Central memory CD8-positive, alpha-beta T cell (primary cell): ENCODE measurements around the gene WNT3A.
A peak's percentile ranks its signal among the peaks of the same experiment; 100 is the strongest.

Experiments
- ATAC-seq: fragments of 150-1000 bp; cut with Tn5 transposase; replicated peaks from 2 replicates; pipeline ENCODE4 v1.10.0; 2022; ENCODE audit warnings: mild to moderate bottlenecking, moderate FRiP score, moderate number of reproducible peaks; ENCODE audit not compliant: poor library complexity, severe bottlenecking; ENCODE audit errors: extremely low read depth
- DNase-seq, 2 donors: peaks; one replicate each; pipeline ENCODE4 v3.0.0; 2021; ENCODE audit warnings: low spot score in 2 of 2
- H3K27ac Mint-ChIP-seq: one replicate; pipeline ENCODE4 v1.8.0; 2022; ENCODE audit warnings: low read depth, mild to moderate bottlenecking, moderate library complexity, mixed read lengths
- H3K27me3 Mint-ChIP-seq: one replicate; pipeline ENCODE4 v1.8.0; 2022; ENCODE audit warnings: mixed read lengths
- H3K36me3 Mint-ChIP-seq: one replicate; pipeline ENCODE4 v1.8.0; 2022; ENCODE audit warnings: mild to moderate bottlenecking, moderate library complexity, mixed read lengths; ENCODE audit not compliant: insufficient read depth
- H3K4me1 Mint-ChIP-seq: one replicate; pipeline ENCODE4 v1.8.0; 2022; ENCODE audit warnings: mixed read lengths
- H3K4me3 Mint-ChIP-seq: one replicate; pipeline ENCODE4 v1.8.0; 2022; ENCODE audit warnings: mild to moderate bottlenecking, moderate library complexity, mixed read lengths
- H3K9me3 Mint-ChIP-seq: one replicate; pipeline ENCODE4 v1.8.0; 2022; ENCODE audit warnings: mixed read lengths

The WNT3A gene

DNA sequence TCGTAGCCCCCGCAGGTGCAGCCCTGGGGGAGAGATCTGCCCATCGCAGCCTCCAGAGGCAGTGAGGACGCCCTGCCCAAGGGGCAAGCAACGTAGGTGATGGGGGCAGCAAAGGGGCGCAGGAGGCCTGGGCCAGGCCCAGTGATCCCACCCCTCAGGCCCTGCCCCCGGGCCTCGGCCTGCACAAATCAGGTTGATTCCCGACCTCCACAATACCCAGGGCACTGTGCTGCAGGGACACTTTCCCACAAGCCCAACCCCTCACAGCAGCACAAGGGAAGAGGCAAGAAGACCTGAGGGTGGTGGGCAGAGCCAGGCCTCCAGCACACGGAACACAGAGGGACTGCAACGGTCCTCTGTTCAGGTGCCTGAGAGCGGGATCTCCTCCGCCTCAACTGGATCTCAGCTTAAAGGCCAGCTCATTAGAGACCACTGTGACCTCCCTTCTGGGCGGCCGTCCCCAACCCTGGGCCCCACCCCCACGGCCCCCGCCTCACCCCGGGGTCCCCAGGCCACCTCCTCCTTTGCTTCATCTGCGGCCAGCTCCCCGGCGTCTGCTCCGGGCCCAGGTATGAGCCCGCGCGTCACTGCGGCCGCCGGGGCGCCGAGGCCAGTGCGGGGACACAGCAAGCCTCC is 74.9 kb downstream of the WNT3A start:
- Mint-ChIP-seq H3K9me3 (no peaks in the 10 kb centered on the region), H3K27me3 (no peaks in the 10 kb centered on the region), H3K27ac (peak overlapping the region; percentile 25), H3K36me3 (peaks cover 28% of the 10 kb centered on the region), H3K4me1 (peaks cover 60% of the 10 kb centered on the region), H3K4me3 (peak overlapping the region; percentile 91)
- ATAC-seq: peak; percentile 4
- DNase-seq: no peak

DNA sequence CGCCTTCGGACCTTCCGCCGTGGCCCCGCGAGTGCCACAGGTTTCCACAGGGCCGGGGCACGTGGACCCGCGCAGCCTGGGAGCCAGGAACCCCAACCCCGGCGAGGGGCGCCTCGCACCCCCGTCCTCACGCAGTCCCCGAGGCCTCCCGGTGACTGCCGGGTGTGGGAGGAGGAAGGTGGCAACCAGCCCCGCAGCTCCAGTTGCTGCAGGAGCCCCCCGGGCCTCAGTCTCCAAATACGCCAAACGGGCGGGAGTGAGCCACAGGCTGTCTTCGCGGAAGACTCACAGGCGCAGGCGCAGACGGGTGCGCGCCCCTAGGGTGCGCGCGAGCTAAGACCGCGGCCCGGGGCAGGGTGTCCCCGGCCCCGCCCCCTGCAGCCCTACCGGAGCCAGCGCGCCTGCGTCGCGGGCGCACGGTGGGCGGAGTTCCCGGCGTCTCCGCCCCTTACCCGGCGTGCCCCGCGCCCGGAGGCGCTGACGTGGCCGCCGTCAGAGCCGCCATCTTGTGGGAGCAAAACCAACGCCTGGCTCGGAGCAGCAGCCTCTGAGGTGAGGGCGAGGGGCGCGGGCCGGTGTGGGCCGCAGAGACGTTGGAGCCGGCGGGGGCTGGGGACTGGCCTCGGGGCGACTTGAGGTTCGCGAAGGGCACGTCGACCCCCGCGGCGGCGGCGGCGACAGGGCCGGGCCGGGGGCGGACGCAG is 75.6 kb downstream of the WNT3A start, which contains the start of gene ARF1:
Gene ARF1, plus strand, starts transcription at position 495 of the 704 bp plus-strand sequence. CDS start 14,407 bp downstream, outside the sequence.
- H3K4me3 Mint-ChIP-seq: peak within 1 kb of the TSS; percentile 91
- H3K27me3 Mint-ChIP-seq: no peaks in the 10 kb centered on the region
- peak; percentile 83 for ATAC-seq
- peak; percentile 88 to 91 for DNase-seq
- no peaks in the 10 kb centered on the region for H3K9me3 Mint-ChIP-seq
- peaks cover 62% of the 10 kb centered on the region for H3K4me1 Mint-ChIP-seq
- peaks cover 30% of the 10 kb centered on the region for H3K36me3 Mint-ChIP-seq
- H3K27ac Mint-ChIP-seq: peak within 1 kb of the TSS; percentile 94

GRCh38 chr1:228082918-228083870 is 76.4 kb downstream of the WNT3A start:
- Mint-ChIP-seq H3K4me3 (peak overlapping the region; percentile 91), H3K27me3 (no peaks in the 10 kb centered on the region), H3K36me3 (peaks cover 36% of the 10 kb centered on the region), H3K4me1 (peaks cover 65% of the 10 kb centered on the region), H3K9me3 (no peaks in the 10 kb centered on the region), H3K27ac (peak overlapping the region; percentile 94)
- DNase-seq (no peak), ATAC-seq (peak; percentile 4)

DNA sequence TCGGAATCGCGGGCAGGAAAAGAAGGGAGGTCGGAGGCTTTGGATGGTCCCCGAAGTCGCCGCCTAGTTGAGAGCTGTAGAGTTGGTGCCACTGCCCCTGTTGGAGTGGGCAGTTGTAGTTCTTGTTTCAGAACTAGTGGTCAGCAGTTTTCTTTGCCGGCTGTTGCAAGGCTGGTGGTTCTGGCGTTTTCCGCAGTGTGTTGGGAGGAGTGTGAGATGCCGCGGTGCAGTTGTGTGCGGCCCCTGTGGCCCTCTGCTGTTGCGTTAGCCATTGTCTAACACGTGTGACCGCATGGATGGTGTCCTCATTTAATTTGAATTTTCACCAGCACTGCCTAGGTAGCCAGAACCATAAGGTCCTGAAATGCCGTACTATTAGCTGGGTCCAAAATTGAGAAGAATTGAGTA is 77.1 kb downstream of the WNT3A start:
- H3K4me3 Mint-ChIP-seq: peak overlapping the region; percentile 91
- DNase-seq: no peak
- H3K36me3 Mint-ChIP-seq: peaks cover 40% of the 10 kb centered on the region

DNA sequence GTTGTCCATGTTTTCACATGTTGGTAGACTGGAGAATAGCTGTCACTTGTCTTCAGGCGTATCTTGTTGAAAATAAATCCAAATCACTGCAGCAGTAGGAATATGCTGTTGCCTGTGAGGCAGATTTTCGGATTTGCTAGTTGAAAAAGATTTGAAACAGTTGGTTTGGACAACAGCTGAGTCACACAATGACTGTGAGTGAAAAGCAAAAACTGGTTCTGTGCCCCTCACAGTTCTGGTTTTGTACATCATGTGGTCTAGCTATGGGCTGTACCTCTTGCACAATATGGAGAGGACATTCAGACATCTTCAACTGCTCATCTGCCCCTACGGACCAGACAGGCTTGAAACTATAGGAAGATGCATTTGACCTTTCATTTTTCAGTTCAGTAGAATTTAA is 77.5 kb downstream of the WNT3A start:
- Mint-ChIP-seq H3K9me3 (no peaks in the 10 kb centered on the region), H3K36me3 (peaks cover 43% of the 10 kb centered on the region), H3K4me1 (peaks cover 74% of the 10 kb centered on the region), H3K27ac (peak overlapping the region; percentile 94), H3K27me3 (no peaks in the 10 kb centered on the region), H3K4me3 (peak overlapping the region; percentile 91)
- ATAC-seq (no peak), DNase-seq (no peak)

More for the DNA sequence above, 77.1 kb downstream of the WNT3A start:
- H3K4me1 Mint-ChIP-seq: peaks cover 72% of the 10 kb centered on the region
- peak overlapping the region; percentile 94 for H3K27ac Mint-ChIP-seq
- no peaks in the 10 kb centered on the region for H3K27me3 Mint-ChIP-seq
- no peaks in the 10 kb centered on the region for H3K9me3 Mint-ChIP-seq
- no peak for ATAC-seq

DNA sequence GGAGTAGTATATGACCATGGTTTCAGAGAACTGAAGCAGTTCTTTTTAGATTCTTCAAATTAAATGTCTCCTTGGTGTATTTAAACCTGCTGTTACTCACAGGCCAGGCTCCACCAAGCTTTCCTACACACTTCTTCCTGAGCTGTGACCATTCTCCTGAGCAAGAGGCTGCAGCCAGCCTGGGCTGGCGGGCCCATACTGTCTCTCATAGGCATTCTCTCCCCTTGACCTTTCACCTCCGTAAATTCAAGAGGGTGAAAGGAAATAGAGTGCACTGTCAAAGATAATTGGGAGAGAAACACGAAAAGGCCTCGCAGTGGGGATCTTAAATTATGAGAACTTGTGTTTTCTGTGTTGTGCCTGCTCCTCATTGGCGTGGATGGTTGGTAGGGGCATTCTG is 78.0 kb downstream of the WNT3A start:
- H3K27ac Mint-ChIP-seq: peak overlapping the region; percentile 94
- DNase-seq (no peak), ATAC-seq (no peak)
- H3K9me3 Mint-ChIP-seq: no peaks in the 10 kb centered on the region
- peak overlapping the region; percentile 91 for H3K4me3 Mint-ChIP-seq
- peaks cover 43% of the 10 kb centered on the region for H3K36me3 Mint-ChIP-seq
- H3K4me1 Mint-ChIP-seq: peaks cover 76% of the 10 kb centered on the region
- H3K27me3 Mint-ChIP-seq: no peaks in the 10 kb centered on the region

GRCh38 chr1:228085287-228085951 is 78.6 kb downstream of the WNT3A start:
- ATAC-seq: no peak
- Mint-ChIP-seq H3K4me1 (peaks cover 83% of the 10 kb centered on the region), H3K4me3 (peak overlapping the region; percentile 91), H3K9me3 (no peaks in the 10 kb centered on the region), H3K27me3 (no peaks in the 10 kb centered on the region), H3K36me3 (peaks cover 45% of the 10 kb centered on the region), H3K27ac (peak overlapping the region; percentile 94)
- DNase-seq: no peak

- no peaks in the 10 kb centered on the region for H3K9me3 Mint-ChIP-seq
- peak overlapping the region; percentile 85 for H3K27ac Mint-ChIP-seq
- peaks cover 95% of the 10 kb centered on the region for H3K4me1 Mint-ChIP-seq
- peaks cover 51% of the 10 kb centered on the region for H3K36me3 Mint-ChIP-seq
- no peaks in the 10 kb centered on the region for H3K27me3 Mint-ChIP-seq
- DNase-seq: no peak
- no peak for ATAC-seq
- peak overlapping the region; percentile 91 for H3K4me3 Mint-ChIP-seq
Observed at GRCh38 chr1:228087771-228088251, 81.0 kb downstream of the WNT3A start.

- Mint-ChIP-seq H3K36me3 (peaks cover 45% of the 10 kb centered on the region), H3K27me3 (no peaks in the 10 kb centered on the region), H3K4me3 (peak overlapping the region; percentile 91), H3K9me3 (no peaks in the 10 kb centered on the region), H3K27ac (peak overlapping the region; percentile 85), H3K4me1 (peaks cover 88% of the 10 kb centered on the region)
- DNase-seq: no peak
- no peak for ATAC-seq
Observed at GRCh38 chr1:228088586-228089498, 82.0 kb downstream of the WNT3A start.

GRCh38 chr1:228089519-228090380 is 83.0 kb downstream of the WNT3A start:
- Mint-ChIP-seq H3K4me1 (peaks cover 86% of the 10 kb centered on the region), H3K27me3 (no peaks in the 10 kb centered on the region), H3K9me3 (peaks cover 4% of the 10 kb centered on the region), H3K4me3 (peak overlapping the region; percentile 91), H3K27ac (peak overlapping the region; percentile 85), H3K36me3 (peaks cover 42% of the 10 kb centered on the region)
- no peak for ATAC-seq
- no peak for DNase-seq
